Midbrain (tissue), 1 donor: ENCODE results near the gene FCER1G.

ENCODE experiments used
- DNase-seq: peaks from one replicate; lab custom pipeline; 2025; lab: John Stamatoyannopoulos, UW

The FCER1G gene

DNA sequence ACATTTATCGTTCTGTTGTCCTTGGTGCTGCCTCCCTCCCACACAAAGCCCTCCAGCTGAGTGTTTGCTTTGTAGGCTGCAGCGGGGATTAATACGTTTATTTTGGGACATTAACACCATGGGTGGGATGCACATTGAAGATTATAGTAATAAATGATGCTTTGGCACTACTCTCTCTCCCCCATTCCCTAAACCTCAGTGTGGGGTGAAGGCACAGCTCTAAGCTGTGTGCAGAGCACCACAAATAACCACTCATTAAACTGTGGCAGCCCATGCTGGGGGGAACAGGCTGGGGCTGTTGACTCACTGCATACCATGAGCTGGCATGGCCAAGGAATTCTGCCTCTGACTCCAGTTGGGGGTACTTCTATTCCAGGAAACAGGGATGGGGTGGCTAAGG, 51.1 kb downstream of the FCER1G start:
- no peak for DNase-seq

- DNase-seq = no peak
These were observed 51.7 kb downstream of the FCER1G start for GRCh38 chr1:161266836-161267235.

DNA sequence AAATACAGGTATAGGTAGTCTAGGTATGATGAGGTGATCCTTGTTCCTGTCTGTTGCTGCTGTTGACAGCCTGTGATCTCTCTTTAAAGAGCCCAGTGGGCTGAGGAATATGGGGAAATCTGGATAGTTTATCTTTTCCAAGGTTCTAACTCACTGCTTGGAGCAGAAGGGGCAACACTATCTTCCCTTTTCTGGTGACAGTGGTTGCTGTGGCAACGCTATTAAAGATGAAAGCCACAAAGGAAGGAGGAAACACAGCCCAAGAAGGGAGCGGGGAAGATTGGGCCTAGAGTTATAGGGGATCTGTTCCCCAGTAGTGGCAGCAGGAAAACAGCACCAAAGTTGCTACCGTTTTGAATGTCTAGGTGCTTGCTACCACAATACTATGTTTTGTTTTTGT, 52.2 kb downstream of the FCER1G start:
- no peak for DNase-seq
